Neural progenitor cell (in vitro differentiated cells): ENCODE data around the gene RGS6. TPM values are rescaled to one million over a fixed set of nuclear protein-coding genes. Genes with fewer than 3 reads are reported as not detected.

Experiments
- DNase-seq: peaks from one replicate; pipeline ENCODE4 v3.0.0-alpha.2; 2016; ENCODE audit warnings: low spot score
- H2AFZ ChIP-seq: fragments of 200-600 bp; sonication (generic); replicated peaks from 2 replicates; pipeline ENCODE4 v1.6.1; 2016; ENCODE audit warnings: antibody characterized with exemption
- H3F3A ChIP-seq: fragments of 200-600 bp; sonication (generic); 2 replicates; pipeline ENCODE4 v1.6.1; 2016; ENCODE audit warnings: antibody characterized with exemption, low read depth
- H3K27ac ChIP-seq: fragments of 200-600 bp; sonication (generic); 2 replicates; pipeline ENCODE4 v1.5.1; 2016; ENCODE audit warnings: mild to moderate bottlenecking
- H3K27me3 ChIP-seq: fragments of 200-600 bp; sonication (generic); 2 replicates; pipeline ENCODE4 v1.6.1; 2016; ENCODE audit warnings: mild to moderate bottlenecking, moderate library complexity
- H3K36me3 ChIP-seq: fragments of 200-600 bp; sonication (generic); 2 replicates; pipeline ENCODE4 v1.5.1; 2016
- H3K4me1 ChIP-seq: fragments of 200-600 bp; sonication (generic); 2 replicates; pipeline ENCODE4 v1.6.1; 2016; ENCODE audit warnings: mixed run types
- H3K4me2 ChIP-seq: fragments of 200-600 bp; sonication (generic); 2 replicates; pipeline ENCODE4 v1.6.1; 2016
- H3K4me3 ChIP-seq: fragments of 200-600 bp; sonication (generic); 2 replicates; pipeline ENCODE4 v1.5.1; 2016
- H3K79me2 ChIP-seq: fragments of 200-600 bp; sonication (generic); 2 replicates; pipeline ENCODE4 v1.6.1; 2016; ENCODE audit warnings: low read depth
- H3K9ac ChIP-seq: fragments of 200-600 bp; sonication (generic); 2 replicates; pipeline ENCODE4 v1.6.1; 2016
- H3K9me3 ChIP-seq: fragments of 200-600 bp; sonication (generic); 2 replicates; pipeline ENCODE4 v1.5.1; 2016; ENCODE audit warnings: low read depth
- H4K20me1 ChIP-seq: fragments of 200-600 bp; sonication (generic); 2 replicates; pipeline ENCODE4 v1.6.1; 2016; ENCODE audit warnings: low read depth
- H3K27ac Mint-ChIP-seq: 3 replicates; pipeline ENCODE4 v1.8.0; 2021; ENCODE audit warnings: mixed read lengths
- H3K27me3 Mint-ChIP-seq: 2 replicates; pipeline ENCODE4 v1.8.0; 2022; ENCODE audit warnings: low read depth, mild to moderate bottlenecking, inconsistent platforms, moderate library complexity, mixed read lengths; ENCODE audit not compliant: insufficient read depth
- H3K36me3 Mint-ChIP-seq: 3 replicates; pipeline ENCODE4 v1.8.0; 2021; ENCODE audit warnings: mixed read lengths
- H3K4me1 Mint-ChIP-seq: 3 replicates; pipeline ENCODE4 v1.8.0; 2021; ENCODE audit warnings: mixed read lengths
- H3K4me3 Mint-ChIP-seq: 3 replicates; pipeline ENCODE4 v1.8.0; 2021; ENCODE audit warnings: mild to moderate bottlenecking, moderate library complexity, mixed read lengths
- H3K9me3 Mint-ChIP-seq: 3 replicates; pipeline ENCODE4 v1.8.0; 2020; ENCODE audit warnings: mixed read lengths
- EZH2 ChIP-seq: fragments of 200-600 bp; sonication (generic); IDR thresholded peaks from 2 replicates; pipeline ENCODE4 v1.6.1; 2017; ENCODE audit warnings: antibody characterized with exemption, mild to moderate bottlenecking, moderate library complexity
- EZH2phosphoT487 ChIP-seq: fragments of 200-600 bp; sonication (generic); IDR thresholded peaks from 2 replicates; pipeline ENCODE4 v1.6.1; 2017; ENCODE audit warnings: antibody characterized with exemption
- total RNA-seq: library from RNA; depleted of rRNA; stranded (reverse); fragments of >200 nt; gene quantifications from 2 replicates; pipeline ENCODE4 v1.2.3, GENCODE V29; 2015; ENCODE audit warnings: low replicate concordance
- TF ChIP-seq, protein P1 (sequence below): fragments of 200-600 bp; sonication (generic); IDR thresholded peaks from 2 replicates; pipeline ENCODE4 v1.5.1; 2017; ENCODE audit warnings: antibody characterized with exemption, mild to moderate bottlenecking

Gene RGS6
- total RNA-seq, 1 donor from 2014 or later = 0.80 TPM

DNA sequence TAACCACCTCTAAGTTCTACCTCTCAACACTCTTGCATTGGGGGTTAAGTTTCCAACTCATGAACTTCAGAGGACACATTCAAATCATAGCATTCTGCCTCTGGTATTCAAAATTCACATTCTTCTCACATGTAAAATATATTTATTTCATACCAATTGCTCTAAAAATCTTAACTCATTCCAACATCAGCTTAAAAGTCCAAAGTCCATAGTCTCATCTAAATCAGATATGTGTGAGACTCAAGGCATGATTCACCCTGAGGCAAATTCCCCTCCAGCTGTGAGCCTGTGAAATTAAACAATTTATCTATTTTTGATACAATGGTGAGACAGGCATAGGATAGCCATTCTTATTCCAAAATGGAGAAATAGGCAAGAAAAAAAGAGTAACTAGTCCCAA is 214.0 kb downstream of the RGS6 start:
- H3K27ac ChIP-seq = no peak overlapping the region
- Mint-ChIP-seq H3K4me3 (no peak overlapping the region), H3K36me3 (no peaks in the 10 kb centered on the region), H3K27ac (no peak overlapping the region), H3K9me3 (no peaks in the 10 kb centered on the region), H3K4me1 (no peaks in the 10 kb centered on the region), H3K27me3 (peaks cover 2% of the 10 kb centered on the region)
- no peaks in the 10 kb centered on the region for H3K36me3 ChIP-seq
- H3K4me2 ChIP-seq = no peak overlapping the region
- H3K4me1 ChIP-seq = no peaks in the 10 kb centered on the region
- no peak overlapping the region for H2AFZ ChIP-seq
- no peaks in the 10 kb centered on the region for H3F3A ChIP-seq
- H3K9me3 ChIP-seq = no peaks in the 10 kb centered on the region
- H3K9ac ChIP-seq = no peak overlapping the region
- DNase-seq = no peak
- H3K27me3 ChIP-seq = no peaks in the 10 kb centered on the region
- no peak overlapping the region for H3K4me3 ChIP-seq
- TF ChIP-seq, protein P1, sequence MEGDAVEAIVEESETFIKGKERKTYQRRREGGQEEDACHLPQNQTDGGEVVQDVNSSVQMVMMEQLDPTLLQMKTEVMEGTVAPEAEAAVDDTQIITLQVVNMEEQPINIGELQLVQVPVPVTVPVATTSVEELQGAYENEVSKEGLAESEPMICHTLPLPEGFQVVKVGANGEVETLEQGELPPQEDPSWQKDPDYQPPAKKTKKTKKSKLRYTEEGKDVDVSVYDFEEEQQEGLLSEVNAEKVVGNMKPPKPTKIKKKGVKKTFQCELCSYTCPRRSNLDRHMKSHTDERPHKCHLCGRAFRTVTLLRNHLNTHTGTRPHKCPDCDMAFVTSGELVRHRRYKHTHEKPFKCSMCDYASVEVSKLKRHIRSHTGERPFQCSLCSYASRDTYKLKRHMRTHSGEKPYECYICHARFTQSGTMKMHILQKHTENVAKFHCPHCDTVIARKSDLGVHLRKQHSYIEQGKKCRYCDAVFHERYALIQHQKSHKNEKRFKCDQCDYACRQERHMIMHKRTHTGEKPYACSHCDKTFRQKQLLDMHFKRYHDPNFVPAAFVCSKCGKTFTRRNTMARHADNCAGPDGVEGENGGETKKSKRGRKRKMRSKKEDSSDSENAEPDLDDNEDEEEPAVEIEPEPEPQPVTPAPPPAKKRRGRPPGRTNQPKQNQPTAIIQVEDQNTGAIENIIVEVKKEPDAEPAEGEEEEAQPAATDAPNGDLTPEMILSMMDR = no peak
- no peak for TF ChIP-seq EZH2phosphoT487
- no peak for TF ChIP-seq EZH2
- no peaks in the 10 kb centered on the region for H3K79me2 ChIP-seq
- no peaks in the 10 kb centered on the region for H4K20me1 ChIP-seq

DNA sequence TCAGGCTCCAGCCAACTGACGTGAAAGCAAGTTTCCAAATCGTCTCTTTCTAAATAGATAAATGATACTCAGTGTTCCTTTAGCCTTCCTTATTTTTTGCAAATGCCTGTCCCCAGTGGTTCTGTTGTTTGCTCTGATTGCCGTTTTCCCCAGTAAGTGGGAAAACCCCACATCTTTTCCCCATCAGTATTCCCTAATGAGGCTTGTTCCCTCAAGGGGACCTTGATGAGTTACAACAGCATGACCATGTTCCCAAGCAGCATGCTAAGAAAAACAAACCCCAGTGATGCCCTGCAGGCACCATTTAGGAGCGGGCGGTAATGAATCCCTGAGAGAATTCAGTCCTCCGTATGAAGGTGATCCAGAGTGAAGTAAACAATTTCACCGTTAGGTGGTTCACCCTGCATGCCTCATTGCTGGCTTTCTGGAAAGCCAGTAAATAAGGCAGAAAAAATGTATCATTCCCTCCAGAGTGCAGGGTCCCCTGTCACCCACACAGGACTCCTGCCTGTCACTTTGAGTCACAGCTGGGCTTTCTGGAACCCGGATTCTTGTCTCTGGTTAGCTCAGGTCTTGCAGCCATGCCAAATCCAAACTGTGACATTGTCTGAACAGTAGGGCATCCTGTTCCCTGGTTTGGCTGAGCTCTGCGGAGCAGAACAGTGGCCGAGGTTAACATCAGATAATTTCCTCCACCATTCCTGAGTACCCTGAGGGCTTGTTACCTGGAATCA is 222.6 kb downstream of the RGS6 start:
- H3K4me1 Mint-ChIP-seq = no peaks in the 10 kb centered on the region

DNA sequence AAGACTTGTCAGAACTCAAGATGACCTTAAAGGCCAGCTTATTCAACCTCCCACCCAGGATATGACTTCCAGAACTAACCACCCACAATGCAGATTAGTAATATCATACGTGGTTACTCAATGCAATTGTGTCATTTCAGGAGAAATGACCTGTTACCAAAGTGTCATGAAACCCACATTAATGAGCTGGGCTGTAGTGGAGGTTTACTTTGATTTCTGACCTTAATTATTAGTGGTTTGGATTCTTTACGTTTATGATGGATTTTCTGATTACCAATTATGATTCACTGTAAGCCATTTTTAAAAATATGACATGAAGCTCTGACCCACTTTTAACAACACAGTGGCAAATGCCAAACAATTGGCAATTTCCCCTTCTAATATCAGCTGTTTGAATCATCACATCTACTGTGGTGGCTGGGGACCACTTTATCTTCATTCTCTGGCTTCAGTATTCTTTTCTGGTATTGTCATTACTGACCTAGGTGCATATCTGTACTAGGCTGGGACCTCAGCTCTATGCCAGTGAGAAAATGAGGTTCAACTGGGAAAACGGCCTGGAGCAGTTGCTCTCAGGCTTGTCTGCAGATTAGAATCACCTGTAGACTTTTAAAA is 223.3 kb downstream of the RGS6 start:
- Histone ChIP-seq H3K4me1 (no peaks in the 10 kb centered on the region), H3K9ac (no peak overlapping the region), H3F3A (no peaks in the 10 kb centered on the region), H3K36me3 (no peaks in the 10 kb centered on the region), H3K9me3 (no peaks in the 10 kb centered on the region), H2AFZ (no peak overlapping the region), H3K27me3 (no peaks in the 10 kb centered on the region), H3K27ac (no peak overlapping the region), H3K79me2 (no peaks in the 10 kb centered on the region), H4K20me1 (no peaks in the 10 kb centered on the region), H3K4me3 (no peak overlapping the region), H3K4me2 (no peak overlapping the region)
- TF ChIP-seq EZH2phosphoT487 (no peak), EZH2 (no peak)
- TF ChIP-seq, protein P1 = no peak
- Mint-ChIP-seq H3K4me3 (no peak overlapping the region), H3K4me1 (no peaks in the 10 kb centered on the region), H3K9me3 (peaks cover 20% of the 10 kb centered on the region), H3K36me3 (no peaks in the 10 kb centered on the region), H3K27ac (no peak overlapping the region), H3K27me3 (peaks cover 2% of the 10 kb centered on the region)
- DNase-seq = no peak

More for the DNA sequence above, 222.6 kb downstream of the RGS6 start:
- Histone ChIP-seq H2AFZ (no peak overlapping the region), H3K36me3 (no peaks in the 10 kb centered on the region), H3K9me3 (no peaks in the 10 kb centered on the region), H3K27me3 (no peaks in the 10 kb centered on the region), H3K9ac (no peak overlapping the region), H3K27ac (no peak overlapping the region), H3F3A (no peaks in the 10 kb centered on the region), H3K4me1 (no peaks in the 10 kb centered on the region), H3K4me3 (no peak overlapping the region), H3K79me2 (no peaks in the 10 kb centered on the region), H4K20me1 (no peaks in the 10 kb centered on the region), H3K4me2 (no peak overlapping the region)
- H3K27me3 Mint-ChIP-seq = peaks cover 2% of the 10 kb centered on the region
- no peak overlapping the region for H3K27ac Mint-ChIP-seq
- H3K36me3 Mint-ChIP-seq = no peaks in the 10 kb centered on the region
- DNase-seq = no peak
- peaks cover 20% of the 10 kb centered on the region for H3K9me3 Mint-ChIP-seq
- no peak overlapping the region for H3K4me3 Mint-ChIP-seq
- TF ChIP-seq, protein P1 = no peak
- TF ChIP-seq EZH2 (no peak), EZH2phosphoT487 (no peak)
